GM12878 (cell line): ENCODE data around the gene STYXL1. TPM values are rescaled to one million over a fixed set of nuclear protein-coding genes. Genes with fewer than 3 reads are reported as not detected.

Experiments used
- ATAC-seq: fragments of 200-7000 bp; cut with Tn5 transposase; 3 replicates; pipeline ENCODE4 v1.9.1; 2020; ENCODE audit warnings: mild to moderate bottlenecking, moderate library complexity
- BruUV-seq: library from RNA; stranded (reverse); fragments of 400-500 nt; replicated peaks from 2 replicates; lab custom pipeline; 2021; lab: Mats Ljungman, UMichigan
- CTCF ChIA-PET: fragments of 300-600 bp; sonication (Branson Sonifier 250); formaldehyde crosslinking; extraction: SDS; loops from one replicate; lab custom pipeline; 2021; ENCODE audit warnings: inconsistent platforms; lab: Yijun Ruan, JAX
- POLR2A ChIA-PET: fragments of 350-600 bp; formaldehyde crosslinking; extraction: SDS; loops from one replicate; lab custom pipeline; 2021; ENCODE audit warnings: inconsistent platforms; lab: Charles Lee
- RAD21 ChIA-PET: fragments of 300-600 bp; sonication (Branson Sonifier 250); formaldehyde crosslinking; loops from one replicate; lab custom pipeline; 2023; ENCODE audit warnings: antibody characterized with exemption; ENCODE audit not compliant: unreplicated experiment; lab: Charles Lee
- SMC1A ChIA-PET: fragments of 300-600 bp; sonication (Branson Sonifier 250); formaldehyde crosslinking; loops from one replicate; lab custom pipeline; 2023; ENCODE audit not compliant: unreplicated experiment, uncharacterized antibody; lab: Charles Lee
- DNase-seq: peaks from one replicate; pipeline ENCODE4 v3.0.0-alpha.2; 2011; ENCODE audit warnings: low read depth, low spot score
- FAIRE-seq: peaks from 3 replicates; lab custom pipeline; 2011; peaks lifted over from hg19 to GRCh38; lab: Jason Lieb, UNC
- H2AFZ ChIP-seq: 2 replicates; pipeline ENCODE4 v1.6.0; 2011; ENCODE audit warnings: low read depth, low read length, control low read depth; ENCODE audit not compliant: control insufficient read depth
- H3K27ac ChIP-seq: 2 replicates; pipeline ENCODE4 v1.5.1; 2011; ENCODE audit warnings: control low read depth; ENCODE audit not compliant: control insufficient read depth, insufficient read depth
- H3K27me3 ChIP-seq, 2 experiments: replicated peaks in 1 of 2; 2 replicates each; pipeline versions ENCODE4 v1.6.0 to v1.6.1; 2011; ENCODE audit warnings: low read length in 1 of 2; ENCODE audit not compliant: control insufficient read depth in 2 of 2, insufficient read depth in 2 of 2
- H3K36me3 ChIP-seq, 2 experiments: 2 replicates each; pipeline ENCODE4 v1.5.1; 2011; ENCODE audit warnings: low read length in 1 of 2; ENCODE audit not compliant: control insufficient read depth in 2 of 2, insufficient read depth in 2 of 2
- H3K4me1 ChIP-seq: 2 replicates; pipeline ENCODE4 v1.6.1; 2011; ENCODE audit warnings: mild to moderate bottlenecking, low read length, moderate library complexity, mixed read lengths; ENCODE audit not compliant: control insufficient read depth, insufficient read depth
- H3K4me2 ChIP-seq: 2 replicates; pipeline ENCODE4 v1.6.0; 2011; ENCODE audit warnings: control low read depth; ENCODE audit not compliant: control insufficient read depth, insufficient read depth
- H3K4me3 ChIP-seq: fragments of 200-600 bp; sonication (generic); 2 replicates; pipeline ENCODE4 v1.5.1; 2016
- H3K79me2 ChIP-seq: 2 replicates; pipeline ENCODE4 v1.6.0; 2011; ENCODE audit warnings: low read length; ENCODE audit not compliant: control insufficient read depth, insufficient read depth
- H3K9ac ChIP-seq: 2 replicates; pipeline ENCODE4 v1.8.0; 2011; ENCODE audit warnings: low read length, control low read depth, mixed read lengths; ENCODE audit not compliant: control insufficient read depth, insufficient read depth
- H3K9me3 ChIP-seq: replicated peaks from 3 replicates; pipeline ENCODE4 v1.5.1; 2011; ENCODE audit warnings: mild to moderate bottlenecking, low read length; ENCODE audit not compliant: control insufficient read depth, insufficient read depth
- H4K20me1 ChIP-seq: 2 replicates; pipeline ENCODE4 v1.6.0; 2011; ENCODE audit not compliant: control insufficient read depth, insufficient read depth
- E2F8 ChIP-seq: fragments of 450-650 bp; IDR thresholded peaks from 2 replicates; pipeline ENCODE4 v1.6.1; 2018; ENCODE audit warnings: mild to moderate bottlenecking, low read depth, moderate library complexity; ENCODE audit not compliant: partially characterized antibody
- GABPA ChIP-seq: IDR thresholded peaks from 2 replicates; pipeline ENCODE4 v1.6.1; 2014; ENCODE audit warnings: antibody characterized with exemption, low read depth, mild to moderate bottlenecking, inconsistent platforms
- HCFC1 ChIP-seq: fragments of 150-350 bp; IDR thresholded peaks from 2 replicates; pipeline ENCODE4 v1.6.1; 2014; ENCODE audit warnings: low read length
- IRF5 ChIP-seq: fragments of 450-650 bp; IDR thresholded peaks from 2 replicates; pipeline ENCODE4 v1.6.1; 2017; ENCODE audit warnings: borderline replicate concordance
- MEF2A ChIP-seq: IDR thresholded peaks from 2 replicates; pipeline ENCODE4 v1.6.1; 2011; ENCODE audit warnings: low read depth, mild to moderate bottlenecking, low read length, moderate library complexity; ENCODE audit not compliant: insufficient read depth
- RB1 ChIP-seq: fragments of 450-650 bp; formaldehyde crosslinking; IDR thresholded peaks from 2 replicates; pipeline ENCODE4 v1.6.1; 2017; ENCODE audit warnings: mild to moderate bottlenecking, borderline replicate concordance
- RBBP5 ChIP-seq: fragments of 200-600 bp; sonication (generic); conservative IDR thresholded peaks from 2 replicates; pipeline ENCODE4 v1.6.1; 2016
- SIN3A ChIP-seq: IDR thresholded peaks from 2 replicates; pipeline ENCODE4 v1.6.1; 2012; ENCODE audit warnings: low read depth, low read length, improper control_type of control experiment
- SP1 ChIP-seq: IDR thresholded peaks from one replicate; pipeline ENCODE4 v1.6.1; 2011; ENCODE audit warnings: low read depth, low read length
- ZNF274 ChIP-seq: IDR thresholded peaks from one replicate; pipeline ENCODE4 v1.8.0; 2011; ENCODE audit not compliant: insufficient read length, insufficient read depth
- WGBS: methylation state at CpG from one replicate; pipeline ENCODE4 v1.1.6; 2016; ENCODE audit warnings: low lambda C conversion rate; ENCODE audit not compliant: insufficient replicate concordance, insufficient coverage; ENCODE audit errors: missing lambda C conversion rate; 5-methylcytosine and 5-hydroxymethylcytosine counted together
- in situ Hi-C: fragments of 300-500 bp; cut with MboI; formaldehyde crosslinking; loops from 9 replicates; pipeline ENCODE4 v1.14.3; 2018; ENCODE audit warnings: mixed read lengths
- intact Hi-C: fragments of 100-400 bp; cut with micrococcal nuclease; formaldehyde crosslinking; loops from one replicate; pipeline ENCODE4 v1.14.2; 2022; ENCODE audit not compliant: unreplicated experiment
- polyA plus RNA-seq, 11 experiments: library from polyadenylated mRNA; depleted of rRNA in 4 of 11; unstranded in 6 of 11; stranded (reverse) in 5 of 11; fragments of >200 nt; fragmentation: Nextera tagmentation in 4 of 11; fragmentation: Illumina TruSeq in 1 of 11; extraction: Ambion mirVana in 4 of 11; extraction: Trizol in 1 of 11; gene quantifications; 1 replicate in 1 of 11; 2 replicates in 10 of 11; pipeline versions ENCODE4 v1.2.1 to v1.2.3, GENCODE V29; 2011 to 2016; ENCODE audit warnings: inconsistent platforms in 2 of 11, missing spikeins in 2 of 11, low read depth in 1 of 11
- total RNA-seq, 4 experiments: library from RNA; depleted of rRNA in 3 of 4; stranded (reverse); fragments of >200 nt in 3 of 4; fragmentation: Illumina TruSeq in 1 of 4; extraction: Trizol in 1 of 4; gene quantifications; 2 replicates each; pipeline versions ENCODE4 v1.2.1 to v1.2.3, GENCODE V29; 2013 to 2021
- TF ChIP-seq, protein P1 (sequence below): IDR thresholded peaks from 2 replicates; pipeline ENCODE4 v1.6.1; 2012; ENCODE audit warnings: improper control_type of control experiment, low read depth, low read length; ENCODE audit not compliant: insufficient replicate concordance
- TF ChIP-seq, protein P2 (sequence below): fragments of 450-650 bp; formaldehyde crosslinking; IDR thresholded peaks from 2 replicates; pipeline ENCODE4 v1.4.0; 2020; ENCODE audit warnings: mild to moderate bottlenecking, moderate library complexity

STYXL1 gene
- total and polyA plus RNA-seq, 10 of the 15 experiments (the other 5 are each of a cell fraction or from before 2014, with no cell fraction given): 18.4 to 65.9 (median 40.7) TPM

DNA sequence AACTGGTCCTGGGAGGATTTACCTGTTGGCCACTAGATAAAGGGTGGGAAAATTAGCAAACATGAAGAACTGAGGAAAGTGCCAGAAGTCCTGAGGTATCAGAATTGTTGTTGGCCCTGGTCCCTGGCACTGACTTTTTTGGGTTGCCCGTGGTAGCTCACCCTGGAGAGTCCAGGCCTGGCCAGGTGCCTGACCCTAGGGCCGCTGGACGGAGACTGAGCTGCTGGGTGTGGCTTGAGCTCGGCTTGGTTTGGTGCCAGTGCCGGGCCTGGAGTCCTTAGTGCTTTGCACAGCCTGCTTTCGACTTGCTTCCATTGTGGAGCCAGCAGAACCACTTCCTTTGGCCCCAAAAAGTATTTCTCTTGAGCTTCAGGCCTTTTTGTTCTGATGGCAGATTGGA is 13.0 kb upstream of the STYXL1 start:
- intact Hi-C loops: no loop called here
- in situ Hi-C loops: no loop called here
- H3K79me2 ChIP-seq: no peaks in the 10 kb centered on the region
- peaks cover 37 to 65% of the 10 kb centered on the region in 2 experiments for H3K36me3 ChIP-seq
- H3K4me3 ChIP-seq: no peak overlapping the region
- H3K27me3 ChIP-seq: no peaks in the 10 kb centered on the region
- no peak for FAIRE-seq
- no peaks in the 10 kb centered on the region for H3K9me3 ChIP-seq
- H4K20me1 ChIP-seq: no peaks in the 10 kb centered on the region
- RAD21 ChIA-PET: no interaction called here
- BruUV-seq: no TSS peak
- H3K9ac ChIP-seq: no peak overlapping the region
- SMC1A ChIA-PET: no interaction called here
- POLR2A ChIA-PET: no interaction called here
- ATAC-seq: no peak
- no peak overlapping the region for H2AFZ ChIP-seq
- CTCF ChIA-PET: no interaction called here
- H3K27ac ChIP-seq: no peak overlapping the region
- DNase-seq: no peak
- H3K4me2 ChIP-seq: no peak overlapping the region
- no peaks in the 10 kb centered on the region; the same call in 1 of the 2 replicates for H3K4me1 ChIP-seq
- WGBS: 99% methylated on average over 6 of the region's 6 CpGs
- TF ChIP-seq SIN3A (no peak), GABPA (no peak), SP1 (no peak), RBBP5 (no peak), IRF5 (no peak), E2F8 (no peak), HCFC1 (no peak), RB1 (no peak), MEF2A (no peak), ZNF274 (no peak)
- TF ChIP-seq, protein P1, sequence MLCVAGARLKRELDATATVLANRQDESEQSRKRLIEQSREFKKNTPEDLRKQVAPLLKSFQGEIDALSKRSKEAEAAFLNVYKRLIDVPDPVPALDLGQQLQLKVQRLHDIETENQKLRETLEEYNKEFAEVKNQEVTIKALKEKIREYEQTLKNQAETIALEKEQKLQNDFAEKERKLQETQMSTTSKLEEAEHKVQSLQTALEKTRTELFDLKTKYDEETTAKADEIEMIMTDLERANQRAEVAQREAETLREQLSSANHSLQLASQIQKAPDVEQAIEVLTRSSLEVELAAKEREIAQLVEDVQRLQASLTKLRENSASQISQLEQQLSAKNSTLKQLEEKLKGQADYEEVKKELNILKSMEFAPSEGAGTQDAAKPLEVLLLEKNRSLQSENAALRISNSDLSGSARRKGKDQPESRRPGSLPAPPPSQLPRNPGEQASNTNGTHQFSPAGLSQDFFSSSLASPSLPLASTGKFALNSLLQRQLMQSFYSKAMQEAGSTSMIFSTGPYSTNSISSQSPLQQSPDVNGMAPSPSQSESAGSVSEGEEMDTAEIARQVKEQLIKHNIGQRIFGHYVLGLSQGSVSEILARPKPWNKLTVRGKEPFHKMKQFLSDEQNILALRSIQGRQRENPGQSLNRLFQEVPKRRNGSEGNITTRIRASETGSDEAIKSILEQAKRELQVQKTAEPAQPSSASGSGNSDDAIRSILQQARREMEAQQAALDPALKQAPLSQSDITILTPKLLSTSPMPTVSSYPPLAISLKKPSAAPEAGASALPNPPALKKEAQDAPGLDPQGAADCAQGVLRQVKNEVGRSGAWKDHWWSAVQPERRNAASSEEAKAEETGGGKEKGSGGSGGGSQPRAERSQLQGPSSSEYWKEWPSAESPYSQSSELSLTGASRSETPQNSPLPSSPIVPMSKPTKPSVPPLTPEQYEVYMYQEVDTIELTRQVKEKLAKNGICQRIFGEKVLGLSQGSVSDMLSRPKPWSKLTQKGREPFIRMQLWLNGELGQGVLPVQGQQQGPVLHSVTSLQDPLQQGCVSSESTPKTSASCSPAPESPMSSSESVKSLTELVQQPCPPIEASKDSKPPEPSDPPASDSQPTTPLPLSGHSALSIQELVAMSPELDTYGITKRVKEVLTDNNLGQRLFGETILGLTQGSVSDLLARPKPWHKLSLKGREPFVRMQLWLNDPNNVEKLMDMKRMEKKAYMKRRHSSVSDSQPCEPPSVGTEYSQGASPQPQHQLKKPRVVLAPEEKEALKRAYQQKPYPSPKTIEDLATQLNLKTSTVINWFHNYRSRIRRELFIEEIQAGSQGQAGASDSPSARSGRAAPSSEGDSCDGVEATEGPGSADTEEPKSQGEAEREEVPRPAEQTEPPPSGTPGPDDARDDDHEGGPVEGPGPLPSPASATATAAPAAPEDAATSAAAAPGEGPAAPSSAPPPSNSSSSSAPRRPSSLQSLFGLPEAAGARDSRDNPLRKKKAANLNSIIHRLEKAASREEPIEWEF: no peak
- TF ChIP-seq, protein P2, sequence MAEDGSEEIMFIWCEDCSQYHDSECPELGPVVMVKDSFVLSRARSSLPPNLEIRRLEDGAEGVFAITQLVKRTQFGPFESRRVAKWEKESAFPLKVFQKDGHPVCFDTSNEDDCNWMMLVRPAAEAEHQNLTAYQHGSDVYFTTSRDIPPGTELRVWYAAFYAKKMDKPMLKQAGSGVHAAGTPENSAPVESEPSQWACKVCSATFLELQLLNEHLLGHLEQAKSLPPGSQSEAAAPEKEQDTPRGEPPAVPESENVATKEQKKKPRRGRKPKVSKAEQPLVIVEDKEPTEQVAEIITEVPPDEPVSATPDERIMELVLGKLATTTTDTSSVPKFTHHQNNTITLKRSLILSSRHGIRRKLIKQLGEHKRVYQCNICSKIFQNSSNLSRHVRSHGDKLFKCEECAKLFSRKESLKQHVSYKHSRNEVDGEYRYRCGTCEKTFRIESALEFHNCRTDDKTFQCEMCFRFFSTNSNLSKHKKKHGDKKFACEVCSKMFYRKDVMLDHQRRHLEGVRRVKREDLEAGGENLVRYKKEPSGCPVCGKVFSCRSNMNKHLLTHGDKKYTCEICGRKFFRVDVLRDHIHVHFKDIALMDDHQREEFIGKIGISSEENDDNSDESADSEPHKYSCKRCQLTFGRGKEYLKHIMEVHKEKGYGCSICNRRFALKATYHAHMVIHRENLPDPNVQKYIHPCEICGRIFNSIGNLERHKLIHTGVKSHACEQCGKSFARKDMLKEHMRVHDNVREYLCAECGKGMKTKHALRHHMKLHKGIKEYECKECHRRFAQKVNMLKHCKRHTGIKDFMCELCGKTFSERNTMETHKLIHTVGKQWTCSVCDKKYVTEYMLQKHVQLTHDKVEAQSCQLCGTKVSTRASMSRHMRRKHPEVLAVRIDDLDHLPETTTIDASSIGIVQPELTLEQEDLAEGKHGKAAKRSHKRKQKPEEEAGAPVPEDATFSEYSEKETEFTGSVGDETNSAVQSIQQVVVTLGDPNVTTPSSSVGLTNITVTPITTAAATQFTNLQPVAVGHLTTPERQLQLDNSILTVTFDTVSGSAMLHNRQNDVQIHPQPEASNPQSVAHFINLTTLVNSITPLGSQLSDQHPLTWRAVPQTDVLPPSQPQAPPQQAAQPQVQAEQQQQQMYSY (CRISPR knock-in tag): no peak
